A172 (cell line): ENCODE data around the gene MMP19. TPM values are rescaled to one million over a fixed set of nuclear protein-coding genes. Genes with fewer than 3 reads are reported as not detected.
"Not testable (repeated sequence)": the region's sequence is repeated elsewhere in the genome, so short reads cannot be mapped to it uniquely, and the experiment has no call there.

ENCODE experiments used
- DNase-seq: peaks from one replicate; pipeline ENCODE4 v3.0.0-alpha.2; 2015; ENCODE audit warnings: low spot score
- total RNA-seq: library from RNA; depleted of rRNA; stranded (reverse); fragments of >200 nt; shearing (Covaris generic); gene quantifications from 2 replicates; pipeline ENCODE4 v1.2.3, GENCODE V29; 2014

The MMP19 gene
- total RNA-seq, 1 experiment from 2014 or later: 5.2 TPM

GRCh38 chr12:55844961-55845360 lies 2.2 kb upstream of the MMP19 start:
- no peak for DNase-seq

- DNase-seq: no peak
Measured at GRCh38 chr12:55843431-55843830, 695 bp upstream of the MMP19 start.

- no peak for DNase-seq
Measured at GRCh38 chr12:55840581-55841351, 2.0 kb downstream of the MMP19 start.

GRCh38 chr12:55839345-55840140 lies 3.2 kb downstream of the MMP19 start:
- DNase-seq: no peak

- DNase-seq: no peak
Measured at GRCh38 chr12:55838361-55838760, 4.4 kb downstream of the MMP19 start.

GRCh38 chr12:55834400-55834799 lies 8.3 kb downstream of the MMP19 start:
- DNase-seq: not testable (repeated sequence)

GRCh38 chr12:55833056-55833455 lies 9.7 kb downstream of the MMP19 start:
- DNase-seq: no peak

- no peak for DNase-seq
Measured at GRCh38 chr12:55831447-55831815, 11.3 kb downstream of the MMP19 start.

GRCh38 chr12:55830601-55831446 lies 11.9 kb downstream of the MMP19 start:
- no peak for DNase-seq

GRCh38 chr12:55829967-55830600 lies 12.7 kb downstream of the MMP19 start:
- no peak for DNase-seq

GRCh38 chr12:55828357-55828756 lies 14.4 kb downstream of the MMP19 start:
- DNase-seq: no peak

GRCh38 chr12:55827806-55828205 lies 14.9 kb downstream of the MMP19 start:
- no peak for DNase-seq

- no peak for DNase-seq
Measured at GRCh38 chr12:55824726-55825125, 18.0 kb downstream of the MMP19 start.

GRCh38 chr12:55823419-55823818 lies 19.3 kb downstream of the MMP19 start:
- no peak for DNase-seq

GRCh38 chr12:55822228-55822627 lies 20.5 kb downstream of the MMP19 start:
- no peak for DNase-seq

- no peak for DNase-seq
Measured at GRCh38 chr12:55820679-55821078, 22.1 kb downstream of the MMP19 start.

GRCh38 chr12:55818886-55819285 lies 23.9 kb downstream of the MMP19 start:
- no peak for DNase-seq

- no peak for DNase-seq
Measured at GRCh38 chr12:55818140-55818728, 24.5 kb downstream of the MMP19 start.

GRCh38 chr12:55817345-55818139 lies 25.2 kb downstream of the MMP19 start, which contains the start of the genes ORMDL2 and SARNP:
TSS of gene ORMDL2 (plus strand) at chr12:55818041. CDS start at chr12:55819000, 959 bp downstream.
TSS of gene SARNP (minus strand) at chr12:55817724. CDS start at chr12:55817701, 23 bp downstream.
- DNase-seq: peak; percentile 100

GRCh38 chr12:55816881-55817344 lies 25.8 kb downstream of the MMP19 start:
- no peak for DNase-seq
